HEK293T (cell line): ENCODE measurements around the gene SATB2.

Source experiments
- BHLHE40 ChIP-seq: fragments of 450-650 bp; IDR thresholded peaks from 2 replicates; pipeline ENCODE4 v1.6.1; 2016; ENCODE audit warnings: mild to moderate bottlenecking, moderate library complexity, borderline replicate concordance
- ELF4 ChIP-seq: fragments of 450-650 bp; IDR thresholded peaks from 2 replicates; pipeline ENCODE4 v1.6.1; 2017; ENCODE audit warnings: antibody characterized with exemption
- FOXA1 ChIP-seq: fragments of 450-650 bp; IDR thresholded peaks from 2 replicates; pipeline ENCODE4 v1.6.1; 2016; ENCODE audit warnings: mild to moderate bottlenecking
- FOXM1 ChIP-seq: fragments of 450-650 bp; IDR thresholded peaks from 2 replicates; pipeline ENCODE4 v1.6.1; 2017; ENCODE audit warnings: mild to moderate bottlenecking, borderline replicate concordance
- HDGF ChIP-seq: fragments of 450-650 bp; IDR thresholded peaks from 2 replicates; pipeline ENCODE4 v1.6.1; 2017; ENCODE audit warnings: antibody characterized with exemption, borderline replicate concordance
- LEF1 ChIP-seq: fragments of 450-650 bp; IDR thresholded peaks from 2 replicates; pipeline ENCODE4 v1.6.1; 2017; ENCODE audit warnings: mild to moderate bottlenecking, borderline replicate concordance
- TARDBP ChIP-seq: fragments of 450-650 bp; IDR thresholded peaks from 2 replicates; pipeline ENCODE4 v1.6.1; 2016
- ZNF384 ChIP-seq: fragments of 450-650 bp; IDR thresholded peaks from 2 replicates; pipeline ENCODE4 v1.6.1; 2016
- TF ChIP-seq, protein P1 (sequence below): fragments of 450-650 bp; IDR thresholded peaks from 2 replicates; pipeline ENCODE4 v1.6.1; 2016

- no peak for TF ChIP-seq TARDBP
- TF ChIP-seq FOXA1: no peak
- no peak for TF ChIP-seq FOXM1
- TF ChIP-seq HDGF: no peak
- no peak for TF ChIP-seq ZNF384
- TF ChIP-seq, protein P1, sequence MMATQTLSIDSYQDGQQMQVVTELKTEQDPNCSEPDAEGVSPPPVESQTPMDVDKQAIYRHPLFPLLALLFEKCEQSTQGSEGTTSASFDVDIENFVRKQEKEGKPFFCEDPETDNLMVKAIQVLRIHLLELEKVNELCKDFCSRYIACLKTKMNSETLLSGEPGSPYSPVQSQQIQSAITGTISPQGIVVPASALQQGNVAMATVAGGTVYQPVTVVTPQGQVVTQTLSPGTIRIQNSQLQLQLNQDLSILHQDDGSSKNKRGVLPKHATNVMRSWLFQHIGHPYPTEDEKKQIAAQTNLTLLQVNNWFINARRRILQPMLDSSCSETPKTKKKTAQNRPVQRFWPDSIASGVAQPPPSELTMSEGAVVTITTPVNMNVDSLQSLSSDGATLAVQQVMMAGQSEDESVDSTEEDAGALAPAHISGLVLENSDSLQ: no peak
- TF ChIP-seq LEF1: no peak
- no peak for TF ChIP-seq ELF4
- no peak for TF ChIP-seq BHLHE40
These were observed 184.7 kb downstream of the SATB2 start for GRCh38 chr2:199273042-199273511.
